Measurements from ENCODE around the gene CGNL1.

The CGNL1 gene

GRCh38 chr15:57357799-57358198 lies 18.5 kb upstream of the CGNL1 start:
- TF ChIP-seq, protein P1, sequence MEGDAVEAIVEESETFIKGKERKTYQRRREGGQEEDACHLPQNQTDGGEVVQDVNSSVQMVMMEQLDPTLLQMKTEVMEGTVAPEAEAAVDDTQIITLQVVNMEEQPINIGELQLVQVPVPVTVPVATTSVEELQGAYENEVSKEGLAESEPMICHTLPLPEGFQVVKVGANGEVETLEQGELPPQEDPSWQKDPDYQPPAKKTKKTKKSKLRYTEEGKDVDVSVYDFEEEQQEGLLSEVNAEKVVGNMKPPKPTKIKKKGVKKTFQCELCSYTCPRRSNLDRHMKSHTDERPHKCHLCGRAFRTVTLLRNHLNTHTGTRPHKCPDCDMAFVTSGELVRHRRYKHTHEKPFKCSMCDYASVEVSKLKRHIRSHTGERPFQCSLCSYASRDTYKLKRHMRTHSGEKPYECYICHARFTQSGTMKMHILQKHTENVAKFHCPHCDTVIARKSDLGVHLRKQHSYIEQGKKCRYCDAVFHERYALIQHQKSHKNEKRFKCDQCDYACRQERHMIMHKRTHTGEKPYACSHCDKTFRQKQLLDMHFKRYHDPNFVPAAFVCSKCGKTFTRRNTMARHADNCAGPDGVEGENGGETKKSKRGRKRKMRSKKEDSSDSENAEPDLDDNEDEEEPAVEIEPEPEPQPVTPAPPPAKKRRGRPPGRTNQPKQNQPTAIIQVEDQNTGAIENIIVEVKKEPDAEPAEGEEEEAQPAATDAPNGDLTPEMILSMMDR (IDR thresholded peaks at IDR 0.05; ENCODE audit: borderline replicate concordance, insufficient read depth, low read depth, low read length): no peak
- H3K4me3 ChIP-seq (ENCODE audit: low read depth, low read length): no peak overlapping the region

DNA sequence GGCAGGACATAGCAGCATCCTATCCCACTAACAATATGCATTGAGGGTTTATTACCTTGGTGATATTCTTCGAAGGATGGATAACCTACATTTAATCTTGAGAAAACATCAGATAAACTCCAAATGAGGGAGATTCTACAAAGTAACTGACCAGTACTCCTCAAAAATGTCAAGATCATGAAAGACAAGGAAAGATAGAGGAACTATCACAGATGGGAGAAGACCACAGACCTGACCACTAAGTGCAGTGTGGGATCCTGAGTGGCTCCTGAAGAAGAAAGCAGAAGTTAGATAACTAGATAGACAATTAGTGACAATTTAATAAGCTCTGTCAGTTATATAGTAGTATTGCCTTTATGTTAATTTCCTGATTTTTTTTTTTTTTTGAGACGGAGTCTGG lies 17.7 kb upstream of the CGNL1 start:
- no peak overlapping the region for H3K4me3 ChIP-seq (ENCODE audit: low read depth, low read length)
- TF ChIP-seq, protein P1 (IDR thresholded peaks at IDR 0.05; ENCODE audit: borderline replicate concordance, insufficient read depth, low read depth, low read length): no peak

- TF ChIP-seq, protein P1 (IDR thresholded peaks at IDR 0.05; ENCODE audit: borderline replicate concordance, insufficient read depth, low read depth, low read length): no peak
- H3K4me3 ChIP-seq (ENCODE audit: low read depth, low read length): no peak overlapping the region
These were observed 12.6 kb upstream of the CGNL1 start for GRCh38 chr15:57363661-57364060.

GRCh38 chr15:57364282-57365007 lies 11.9 kb upstream of the CGNL1 start:
- TF ChIP-seq, protein P1 (IDR thresholded peaks at IDR 0.05; ENCODE audit: borderline replicate concordance, insufficient read depth, low read depth, low read length): no peak
- no peak overlapping the region for H3K4me3 ChIP-seq (ENCODE audit: low read depth, low read length)

- TF ChIP-seq, protein P1 (IDR thresholded peaks at IDR 0.05; ENCODE audit: borderline replicate concordance, insufficient read depth, low read depth, low read length): no peak
- no peak overlapping the region for H3K4me3 ChIP-seq (ENCODE audit: low read depth, low read length)
These were observed 8.7 kb upstream of the CGNL1 start for GRCh38 chr15:57367556-57367955.

DNA sequence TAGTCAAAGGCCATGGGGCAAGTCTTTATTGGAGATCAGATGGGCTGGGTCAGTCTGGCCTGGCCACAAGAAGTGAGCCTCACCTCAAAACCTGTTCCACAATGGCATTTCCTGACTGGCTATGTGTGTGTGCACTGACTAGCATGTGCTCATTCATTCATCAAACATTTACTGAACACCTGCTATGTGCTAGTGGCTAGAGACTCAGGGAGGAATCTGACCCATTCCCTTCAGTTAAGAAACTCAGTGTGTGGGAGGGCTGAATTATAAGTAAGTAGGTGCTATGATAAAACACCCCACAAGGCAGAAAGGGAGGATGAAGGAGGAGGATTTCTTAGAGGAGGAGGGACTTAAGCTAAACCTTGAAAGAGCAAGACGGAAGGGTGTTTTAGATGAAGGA lies 5.4 kb upstream of the CGNL1 start:
- H3K4me3 ChIP-seq (ENCODE audit: low read depth, low read length): no peak overlapping the region
- TF ChIP-seq, protein P1 (IDR thresholded peaks at IDR 0.05; ENCODE audit: borderline replicate concordance, insufficient read depth, low read depth, low read length): no peak

GRCh38 chr15:57373251-57373881 lies 2.9 kb upstream of the CGNL1 start:
- TF ChIP-seq, protein P1 (IDR thresholded peaks at IDR 0.05; ENCODE audit: borderline replicate concordance, insufficient read depth, low read depth, low read length): no peak
- no peak overlapping the region for H3K4me3 ChIP-seq (ENCODE audit: low read depth, low read length)
